ENCODE results near the gene GBP1.

- TF ChIP-seq CTCF (IDR thresholded peaks at IDR 0.05; ENCODE audit: poor library complexity) (no peak), EZH2phosphoT487 (IDR thresholded peaks at IDR 0.05; ENCODE audit: low read depth, severe bottlenecking, unreplicated experiment) (no peak)
These were observed 27.8 kb downstream of the GBP1 start for GRCh38 chr1:89037186-89037585.
